GM21723 (cell line): ENCODE results near the gene CIITA.

ENCODE experiments used
- ATAC-seq: cut with Tn5 transposase; IDR thresholded peaks from one replicate; pipeline ENCODE4 v1.9.1; 2021; ENCODE audit warnings: mild to moderate bottlenecking, moderate library complexity; ENCODE audit not compliant: unreplicated experiment

CIITA gene

DNA sequence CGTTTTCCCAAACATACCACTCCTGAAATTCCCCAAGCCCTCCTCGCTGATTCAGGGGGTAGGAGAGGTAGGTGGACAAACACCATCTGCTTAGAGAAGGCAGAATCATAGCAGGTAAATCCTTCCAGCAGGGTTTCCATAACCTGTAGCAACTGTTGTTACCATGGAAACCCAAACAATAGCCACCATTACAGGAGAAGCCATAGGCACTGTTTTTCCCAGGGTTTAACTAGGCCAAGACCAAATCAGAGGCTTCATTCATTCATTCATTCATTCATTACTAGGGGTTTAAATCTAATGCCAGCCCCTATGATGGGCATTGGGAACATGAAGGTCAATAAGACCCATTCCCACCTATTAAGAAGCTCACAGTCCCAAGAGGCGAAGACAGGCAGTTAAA, 25.5 kb upstream of the CIITA start:
- no peak for ATAC-seq

DNA sequence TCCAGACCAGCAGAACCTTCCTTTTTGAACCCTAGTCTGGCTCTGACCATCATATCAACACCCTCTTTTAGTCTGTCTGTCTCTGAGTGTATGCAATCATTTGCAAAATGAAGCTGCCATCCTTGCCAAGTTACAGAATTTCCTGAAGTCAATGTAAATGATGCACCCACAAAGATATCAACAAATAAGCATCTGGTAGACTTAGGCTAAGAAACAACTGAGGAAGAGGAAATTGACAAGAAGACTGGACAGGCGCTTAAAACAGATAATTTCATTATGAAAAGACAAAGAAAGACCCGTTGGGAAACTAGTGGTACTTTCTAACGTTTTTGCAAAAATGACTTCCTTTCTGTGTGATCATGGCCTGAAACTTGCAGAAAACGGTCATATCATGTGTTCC, 24.7 kb upstream of the CIITA start:
- no peak for ATAC-seq

DNA sequence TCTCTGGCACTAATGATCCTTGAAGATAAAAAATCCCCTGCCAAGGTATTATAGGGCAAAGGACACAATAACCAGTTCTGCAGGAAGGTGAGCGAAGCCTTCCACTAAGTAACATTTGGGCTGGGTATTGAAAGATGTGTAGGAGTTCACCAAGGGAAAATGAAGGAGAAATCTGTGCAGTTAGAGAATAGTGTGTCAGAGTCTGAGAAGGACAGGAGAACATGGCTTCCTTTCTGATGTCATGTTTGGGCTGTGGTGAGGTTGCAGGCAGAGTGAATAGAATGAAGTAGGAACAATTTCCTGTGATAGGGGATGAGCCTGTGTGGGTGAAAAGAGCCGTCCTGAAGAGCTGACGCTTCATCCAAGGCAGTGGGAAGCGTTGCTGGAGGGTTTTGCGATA, 24.1 kb upstream of the CIITA start:
- ATAC-seq, result no peak

DNA sequence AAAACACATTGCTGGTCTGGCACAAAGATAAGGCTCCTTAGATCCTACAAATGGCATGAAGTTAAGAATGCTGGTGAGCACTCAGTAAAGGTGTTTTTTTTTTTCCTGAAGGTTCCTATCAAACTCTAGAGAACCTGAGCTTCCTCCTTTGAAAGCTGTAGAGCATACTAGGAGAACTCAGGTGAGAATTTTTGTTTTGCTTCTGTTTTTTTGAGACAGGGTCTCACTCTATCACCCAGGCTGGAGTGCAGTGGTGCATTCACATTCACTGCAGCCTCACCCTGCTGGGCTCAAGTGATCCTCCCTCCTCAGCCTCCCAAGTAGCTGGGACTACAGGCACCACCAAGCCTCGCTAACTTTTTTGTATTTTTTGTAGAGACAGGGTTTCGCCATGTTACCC, 21.0 kb upstream of the CIITA start:
- no peak for ATAC-seq

DNA sequence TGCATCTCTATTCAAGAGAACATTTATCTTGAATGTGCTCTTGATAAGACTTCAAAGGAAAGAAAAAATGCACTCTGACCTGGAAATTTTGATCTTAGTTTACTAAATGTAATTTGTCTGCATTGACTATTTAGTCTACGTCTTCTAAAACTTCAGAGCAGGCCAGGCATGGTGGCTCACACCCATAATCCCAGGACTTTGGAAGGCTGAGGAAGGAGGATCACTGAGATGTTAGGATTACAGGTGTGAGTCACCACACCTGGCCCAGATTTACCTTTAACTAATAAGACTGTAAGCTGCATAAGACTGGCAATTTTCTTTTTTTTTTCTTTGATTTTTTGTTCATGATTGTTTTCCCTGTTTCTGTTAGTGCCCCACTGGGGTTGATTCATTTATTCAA, 18.8 kb upstream of the CIITA start:
- ATAC-seq, result no peak

DNA sequence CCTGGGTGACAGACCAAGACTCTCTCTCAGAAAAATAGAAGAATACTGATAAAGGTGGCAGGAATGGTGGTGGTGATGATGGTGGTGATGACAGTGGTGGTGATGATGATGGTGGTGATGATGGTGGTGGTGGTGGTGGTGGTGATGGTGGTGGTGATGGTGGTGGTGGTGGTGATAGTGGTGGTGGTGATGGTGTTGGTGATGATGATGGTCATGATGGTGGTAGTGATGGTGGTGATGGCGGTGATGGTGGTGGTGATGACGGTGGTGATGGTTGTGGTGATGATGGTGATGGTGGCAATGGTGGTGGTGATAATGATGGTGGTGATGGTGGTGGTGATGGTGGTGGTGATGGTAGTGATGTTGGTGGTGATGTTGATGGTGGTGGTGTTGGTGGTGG, 18.0 kb upstream of the CIITA start:
- ATAC-seq, result no peak

DNA sequence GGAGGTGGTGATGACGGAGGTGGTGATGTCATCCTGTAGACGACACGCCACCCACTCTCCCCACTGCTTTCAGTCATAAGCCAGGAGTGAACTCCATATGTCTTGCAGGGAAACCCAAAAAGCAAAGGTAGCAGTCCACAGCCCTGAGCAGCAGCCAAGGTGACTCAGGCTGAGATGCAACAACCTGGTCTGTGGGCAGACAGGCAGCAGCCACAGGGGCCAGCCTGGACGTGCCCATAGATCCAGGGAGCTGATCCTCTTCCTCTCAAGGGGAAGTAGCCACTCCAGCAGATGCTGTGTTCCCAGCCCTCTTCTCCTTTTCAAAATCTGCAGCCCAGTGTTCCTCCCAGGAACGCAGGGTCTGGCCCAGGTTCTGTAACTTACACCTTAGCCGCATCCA, 17.3 kb upstream of the CIITA start:
- no peak for ATAC-seq

DNA sequence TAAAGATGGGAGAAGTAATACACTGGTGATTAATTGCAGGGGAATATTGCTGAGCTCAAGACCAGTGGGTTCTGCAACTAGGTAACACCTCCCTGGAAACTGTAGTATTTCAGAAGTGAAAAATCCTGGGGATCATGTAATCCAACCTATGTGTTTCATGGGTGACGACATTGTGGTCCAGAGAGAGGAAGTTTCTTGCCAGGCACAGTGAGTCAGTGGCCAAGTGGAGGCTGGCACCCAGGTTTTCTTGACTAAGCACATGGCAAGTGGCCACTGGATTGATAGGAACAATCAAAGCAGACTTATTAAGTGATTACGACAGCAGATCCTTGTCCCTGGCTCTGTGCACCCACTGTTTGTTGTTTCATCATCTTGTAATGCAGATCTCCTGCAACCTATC, 14.6 kb upstream of the CIITA start:
- no peak for ATAC-seq

DNA sequence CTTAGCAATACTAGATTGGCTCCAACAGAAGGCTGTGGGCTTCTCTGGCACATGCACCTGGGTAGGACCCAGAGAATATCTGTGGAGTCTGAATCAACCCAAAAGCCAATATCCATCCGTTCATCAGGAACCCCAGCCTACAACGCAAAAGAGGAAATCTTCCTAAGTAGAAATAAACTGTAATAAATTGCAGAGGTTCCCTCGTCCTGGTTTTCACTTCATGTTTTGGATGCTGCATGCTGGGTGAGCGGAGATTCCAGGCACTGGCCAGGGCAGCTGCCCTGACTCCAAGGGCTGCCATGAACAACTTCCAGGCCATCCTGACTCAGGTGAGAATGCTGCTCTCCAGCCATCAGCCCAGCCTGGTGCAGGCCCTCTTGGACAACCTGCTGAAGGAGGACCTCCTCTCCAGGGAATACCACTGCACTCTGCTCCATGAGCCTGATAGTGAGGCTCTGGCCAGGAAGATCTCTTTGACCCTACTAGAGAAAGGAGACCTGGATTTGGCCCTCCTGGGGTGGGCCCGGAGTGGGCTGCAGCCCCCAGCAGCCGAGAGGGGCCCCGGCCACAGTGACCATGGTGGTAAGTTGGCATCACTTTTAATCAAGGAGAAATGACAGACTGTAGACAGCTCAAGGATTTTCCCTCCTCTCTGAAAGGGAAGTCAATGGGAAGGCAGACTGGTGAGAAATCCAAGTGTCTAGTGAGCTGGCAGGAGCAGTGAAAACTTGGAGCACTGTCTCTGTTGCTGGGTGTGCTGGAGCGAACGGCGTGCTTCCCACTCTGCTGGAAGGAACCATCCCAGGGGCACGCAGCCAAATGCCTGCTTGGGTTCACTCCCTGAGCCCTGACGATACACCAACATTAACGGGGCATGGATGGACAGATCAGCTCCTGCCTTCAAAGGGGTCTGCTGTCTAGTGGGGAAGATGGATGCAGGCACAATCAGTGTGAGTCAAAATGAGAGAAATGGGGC, 10.7 kb upstream of the CIITA start:
- no peak for ATAC-seq

DNA sequence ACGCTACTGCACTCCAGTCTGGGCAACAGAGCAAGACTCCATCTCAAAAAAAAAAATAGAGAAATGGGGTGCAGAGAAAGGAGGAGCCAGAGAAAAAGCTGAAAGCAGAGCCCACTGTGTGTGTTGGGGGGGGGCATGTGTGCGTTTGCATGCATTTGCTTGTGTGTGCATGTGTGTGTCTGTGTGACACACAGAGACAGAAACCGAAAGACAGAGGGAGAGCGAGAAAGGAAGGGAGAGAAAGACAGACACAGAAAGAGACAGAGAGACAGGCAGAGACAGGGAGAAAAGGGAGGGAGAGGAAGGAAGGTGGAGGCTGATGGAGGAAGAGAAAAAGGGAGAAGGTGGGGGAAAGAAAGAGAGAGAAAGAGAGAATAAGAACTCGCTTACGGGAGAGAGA, 9.8 kb upstream of the CIITA start:
- ATAC-seq, result no peak

DNA sequence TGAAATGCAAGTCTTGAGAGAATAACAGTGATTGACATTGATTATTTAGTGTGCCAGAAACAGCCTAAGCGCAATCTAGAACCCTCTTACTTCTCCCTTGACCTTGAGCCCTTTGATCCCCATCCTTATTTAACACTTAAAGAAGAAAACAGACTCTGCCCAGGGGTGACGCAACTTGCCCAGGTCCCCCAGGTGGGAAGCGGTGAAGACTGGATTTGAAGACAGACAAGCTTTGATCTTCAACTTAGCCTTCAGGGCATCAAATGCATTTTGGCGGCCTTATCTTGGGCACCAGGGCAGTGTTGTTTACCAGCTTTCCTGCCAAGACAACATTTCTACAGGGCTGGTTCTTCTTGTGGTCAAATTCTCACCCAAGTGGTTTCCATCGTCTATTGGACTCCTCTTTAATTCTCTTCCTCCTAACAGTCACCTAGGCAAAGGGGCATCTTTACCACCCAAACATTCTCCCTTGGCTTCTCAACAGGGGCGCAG, 8.9 kb upstream of the CIITA start:
- no peak for ATAC-seq

DNA sequence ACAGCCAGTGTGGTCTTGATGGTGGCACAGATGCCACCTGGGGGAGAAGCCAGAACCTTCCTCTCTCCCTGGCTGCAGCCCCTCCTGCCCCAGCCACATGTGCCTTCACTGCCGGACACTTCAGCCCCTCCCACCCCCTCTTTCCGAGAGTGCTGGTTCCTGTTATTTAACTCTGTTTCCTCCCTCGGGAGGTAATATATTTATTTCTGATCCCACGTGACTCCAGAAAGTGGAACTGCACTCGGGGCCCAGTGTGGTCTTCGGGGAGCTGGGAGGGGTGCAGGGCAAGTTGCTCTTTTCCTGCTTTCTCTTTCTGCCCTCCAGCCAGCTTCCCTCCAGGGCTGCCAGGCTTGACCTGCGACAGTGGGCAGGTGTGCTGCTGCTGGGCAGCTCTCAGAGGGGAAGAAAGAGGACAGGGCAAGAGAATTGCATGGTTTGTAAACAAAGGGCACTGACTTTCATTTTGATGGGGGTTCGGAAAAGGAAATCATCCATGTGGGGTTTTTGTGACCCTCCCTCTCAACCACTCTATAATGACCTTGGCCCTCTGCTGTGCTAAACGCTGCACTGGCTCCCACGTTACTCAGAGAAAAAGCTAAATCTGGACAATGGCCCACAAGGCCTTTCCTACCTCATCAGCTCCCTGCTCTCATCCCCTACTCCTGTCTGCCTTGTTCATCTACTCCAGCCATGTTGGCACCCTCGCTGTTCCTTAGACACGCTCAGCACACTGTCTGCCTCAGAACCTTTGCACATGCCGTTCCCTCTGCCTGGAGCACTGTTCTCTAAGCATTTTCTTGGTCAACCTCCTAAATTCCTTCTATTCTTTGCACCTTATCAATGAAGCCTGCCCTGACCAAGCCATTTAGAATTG, 8.2 kb upstream of the CIITA start:
- ATAC-seq, result peak; percentile 48

DNA sequence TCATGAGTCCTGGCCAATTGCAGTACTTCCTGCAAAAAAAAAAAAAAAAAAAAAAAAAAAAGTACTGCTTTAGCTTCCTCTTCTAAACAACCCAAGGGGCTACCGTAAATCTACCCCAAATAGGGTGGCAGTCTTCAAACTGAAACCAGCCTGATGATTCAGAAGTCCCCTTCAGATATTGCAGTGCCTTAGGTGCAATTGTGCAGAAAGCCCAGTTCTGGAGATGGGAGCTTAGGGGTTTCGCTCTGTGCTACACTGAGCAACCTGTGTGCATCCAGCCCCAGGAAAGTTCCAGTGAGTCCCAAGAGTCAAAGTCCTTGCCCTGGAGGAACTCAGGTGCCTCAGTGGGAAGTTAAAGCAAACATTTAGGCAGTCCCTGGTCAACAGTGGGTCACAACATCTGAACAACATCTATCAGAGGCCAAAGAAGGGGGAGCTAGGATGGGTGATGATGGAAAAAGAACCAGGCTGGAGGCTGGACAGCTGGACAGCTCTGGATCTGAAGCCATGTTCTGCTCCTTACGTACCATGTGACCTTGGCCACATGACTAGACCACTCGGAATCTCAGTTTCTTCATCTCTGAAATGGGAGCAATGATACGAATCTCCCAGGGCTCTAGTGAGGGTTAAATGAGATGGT, 6.7 kb upstream of the CIITA start:
- no peak for ATAC-seq

DNA sequence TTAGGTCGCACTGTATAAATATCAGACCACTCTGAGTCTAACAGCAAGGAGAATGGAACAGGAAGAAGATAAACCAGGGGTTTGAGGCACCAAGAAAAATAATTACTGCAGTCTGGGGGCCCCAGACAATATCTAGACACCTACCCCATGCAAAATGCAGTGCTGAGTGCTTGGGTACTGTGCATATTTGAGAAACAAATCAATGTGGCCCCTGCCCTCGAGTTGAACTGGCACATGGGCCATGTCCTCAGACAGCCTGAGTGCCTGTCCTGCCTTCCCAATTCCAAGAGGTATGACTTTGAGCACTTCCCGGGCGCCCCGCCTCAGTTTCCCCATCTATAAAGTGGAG, 6.2 kb upstream of the CIITA start:
- no peak for ATAC-seq

DNA sequence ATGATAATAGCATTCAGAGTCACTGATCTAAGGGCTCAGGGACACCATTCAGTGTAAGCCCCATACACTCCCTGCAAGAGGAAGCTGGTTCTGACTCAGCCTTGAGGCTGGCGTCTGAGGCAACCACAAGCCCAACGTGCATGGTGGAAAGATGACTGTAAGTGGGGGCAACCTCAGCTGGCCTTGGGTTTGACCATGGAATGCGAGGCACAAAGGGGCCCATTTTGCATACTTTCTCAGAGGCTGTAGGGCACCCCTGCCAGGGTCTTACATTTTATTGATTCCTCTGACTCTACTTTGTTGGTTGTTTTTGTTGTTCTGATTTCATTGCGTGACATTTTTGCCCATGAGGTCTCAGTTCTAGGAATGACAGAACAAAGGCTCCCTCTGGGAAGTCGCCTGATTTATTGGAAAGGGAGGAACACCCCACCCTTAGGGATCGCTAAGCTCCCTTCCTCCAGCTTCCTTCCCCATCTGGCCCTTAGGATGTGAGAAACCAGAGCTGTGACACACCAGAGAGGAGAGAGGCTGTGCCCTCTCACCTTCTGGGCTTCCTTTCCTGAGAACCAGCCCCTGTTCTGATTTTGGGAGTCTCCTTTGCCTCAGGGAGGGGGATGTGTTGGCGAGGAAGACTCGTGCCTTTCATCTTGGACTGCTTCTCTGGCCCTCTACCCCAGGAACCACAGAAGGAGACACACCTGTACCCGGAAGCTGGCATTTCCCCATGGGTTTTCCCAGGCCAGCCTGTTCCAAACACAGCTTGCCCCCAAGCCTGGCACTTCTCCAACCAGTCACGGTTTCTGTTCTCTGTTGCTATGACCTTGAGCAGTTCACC, 5.6 kb upstream of the CIITA start:
- no peak for ATAC-seq

DNA sequence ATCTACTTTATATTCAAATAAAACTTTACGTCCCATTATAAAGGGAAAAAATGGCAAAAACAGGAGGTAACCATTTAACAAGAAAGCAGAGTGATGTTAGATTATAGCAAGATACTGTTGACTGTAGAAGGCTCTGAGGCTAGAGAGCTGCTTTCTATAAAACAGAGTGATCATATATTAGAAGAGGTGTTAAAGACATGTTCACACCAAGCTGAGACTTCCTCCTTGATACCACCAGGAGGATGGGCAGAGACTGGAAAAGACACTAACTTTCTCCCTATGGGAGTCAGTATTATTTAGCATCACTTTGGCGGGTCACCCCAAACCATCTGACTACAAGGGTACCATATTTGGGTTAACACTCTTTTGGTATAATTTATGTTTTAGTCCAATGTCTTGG, 687 bp upstream of the CIITA start:
- ATAC-seq, result no peak

DNA sequence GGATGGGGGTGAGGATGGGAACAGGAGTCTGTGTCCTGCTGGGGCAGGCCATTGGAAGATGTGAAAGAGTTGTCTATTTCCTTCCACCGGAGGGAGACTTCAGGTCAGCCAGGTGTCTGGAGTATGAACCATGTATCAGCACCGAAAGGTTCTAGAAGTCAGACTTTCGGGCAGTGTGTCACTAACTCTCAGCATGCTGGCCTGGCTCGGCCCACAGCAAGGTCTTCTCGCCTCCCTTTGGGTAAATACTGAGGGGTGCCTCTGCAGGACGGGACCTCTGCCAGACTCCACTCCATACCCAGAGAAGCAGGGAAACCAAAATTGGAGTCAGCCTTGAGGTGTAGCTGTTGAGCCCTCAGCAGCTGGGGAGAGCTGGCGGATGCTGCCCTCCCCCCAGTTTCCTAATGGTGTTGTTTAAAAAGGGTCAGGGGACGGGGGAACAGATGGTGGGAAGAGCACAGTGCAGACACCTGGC, 507 bp downstream of the CIITA start:
- ATAC-seq, result no peak

DNA sequence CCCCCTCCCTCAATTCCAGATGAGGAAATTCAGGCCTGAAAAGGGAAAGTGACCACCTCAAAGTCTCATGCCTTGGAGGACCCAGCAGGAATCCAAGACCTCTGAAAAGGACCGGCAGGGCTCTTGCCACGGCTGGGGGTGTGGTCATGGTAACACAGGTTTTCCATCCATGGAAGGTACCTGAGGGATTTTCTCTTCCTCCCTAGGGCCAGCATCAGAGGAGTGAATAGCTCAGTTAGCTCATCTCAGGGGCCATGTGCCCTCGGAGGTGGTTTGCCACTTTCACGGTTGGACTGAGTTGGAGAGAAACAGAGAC, 1.3 kb downstream of the CIITA start:
- ATAC-seq, result no peak

DNA sequence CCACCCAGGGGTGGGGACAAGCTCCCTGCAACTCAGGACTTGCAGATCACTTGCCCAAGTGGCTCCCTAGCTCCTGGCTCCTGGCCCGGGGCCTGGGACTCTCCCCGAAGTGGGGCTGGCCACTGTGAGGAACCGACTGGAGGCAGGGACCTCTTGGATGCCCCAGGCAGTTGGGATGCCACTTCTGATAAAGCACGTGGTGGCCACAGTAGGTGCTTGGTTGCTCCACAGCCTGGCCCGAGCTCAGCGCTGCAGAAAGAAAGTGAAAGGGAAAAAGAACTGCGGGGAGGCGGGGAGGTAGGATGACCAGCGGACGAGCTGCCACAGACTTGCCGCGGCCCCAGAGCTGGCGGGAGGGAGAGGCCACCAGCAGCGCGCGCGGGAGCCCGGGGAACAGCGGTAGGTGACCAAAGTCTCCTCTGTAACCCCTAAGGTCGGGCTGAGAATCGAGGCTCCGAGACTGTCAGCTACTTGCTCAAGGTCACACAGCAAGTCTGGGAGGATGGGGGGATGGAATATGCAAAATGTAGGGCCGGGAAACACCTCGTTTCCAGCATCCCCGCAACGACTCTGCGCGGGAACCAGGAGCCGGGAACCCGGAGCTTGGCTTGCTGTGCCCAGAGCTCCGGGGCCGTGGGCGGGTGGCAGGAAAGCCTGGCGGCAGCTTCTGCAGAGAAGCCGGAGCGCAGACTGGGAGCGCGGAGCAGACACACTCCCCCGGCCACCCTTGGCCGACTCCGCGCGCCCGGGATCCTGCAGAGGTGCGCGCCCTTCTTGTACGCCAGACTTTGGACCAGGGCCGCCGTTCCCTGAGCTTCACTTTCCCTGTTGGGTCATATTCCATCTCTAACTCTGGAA, 1.9 kb downstream of the CIITA start:
- peak; percentile 27 for ATAC-seq
